DOHH2 (cell line): ENCODE measurements around the gene ANK2.

ENCODE experiments used
- CTCF ChIP-seq: fragments of 200-600 bp; sonication (generic); IDR thresholded peaks from one replicate; pipeline ENCODE4 v1.5.1; 2014; ENCODE audit warnings: antibody characterized with exemption, mild to moderate bottlenecking, low read depth, low read length; ENCODE audit not compliant: poor library complexity, severe bottlenecking
- EZH2phosphoT487 ChIP-seq: fragments of 200-600 bp; sonication (generic); IDR thresholded peaks from 2 replicates; pipeline ENCODE4 v1.6.1; 2017; ENCODE audit warnings: borderline replicate concordance, mild to moderate bottlenecking, antibody characterized with exemption, low read length, moderate library complexity, mixed read lengths

- no peak for TF ChIP-seq CTCF
- no peak for TF ChIP-seq EZH2phosphoT487
These were observed 221.3 kb downstream of the ANK2 start for GRCh38 chr4:113270520-113271319.
